HG02973 (cell line): Measurements from ENCODE around the gene ZC3H8.

Source experiments
- ATAC-seq: cut with Tn5 transposase; IDR thresholded peaks from one replicate; pipeline ENCODE4 v1.9.1; 2021; ENCODE audit warnings: moderate library complexity; ENCODE audit not compliant: unreplicated experiment

ZC3H8 gene

GRCh38 chr2:112166806-112167499, 87.9 kb downstream of the ZC3H8 start:
- ATAC-seq: no peak

- no peak for ATAC-seq
Measured at GRCh38 chr2:112165296-112165695, 89.5 kb downstream of the ZC3H8 start.

DNA sequence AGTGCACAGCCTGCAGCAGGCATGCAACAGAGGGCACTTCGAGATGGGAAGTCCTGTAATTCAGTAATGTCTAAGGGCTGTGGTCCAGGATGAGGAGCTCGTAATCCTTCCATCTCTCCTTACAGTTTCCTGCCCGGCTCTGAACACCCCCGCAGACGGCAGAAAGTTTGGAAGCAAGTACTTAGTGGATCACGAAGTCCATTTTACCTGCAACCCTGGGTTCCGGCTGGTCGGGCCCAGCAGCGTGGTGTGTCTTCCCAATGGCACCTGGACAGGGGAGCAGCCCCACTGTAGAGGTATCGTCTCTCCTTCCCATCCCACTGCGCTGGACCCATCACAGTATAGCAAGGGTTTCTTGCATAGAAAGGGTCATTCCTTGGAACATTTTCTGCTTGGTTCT, 90.0 kb downstream of the ZC3H8 start:
- no peak for ATAC-seq

GRCh38 chr2:112163541-112163981, 91.3 kb downstream of the ZC3H8 start:
- no peak for ATAC-seq

DNA sequence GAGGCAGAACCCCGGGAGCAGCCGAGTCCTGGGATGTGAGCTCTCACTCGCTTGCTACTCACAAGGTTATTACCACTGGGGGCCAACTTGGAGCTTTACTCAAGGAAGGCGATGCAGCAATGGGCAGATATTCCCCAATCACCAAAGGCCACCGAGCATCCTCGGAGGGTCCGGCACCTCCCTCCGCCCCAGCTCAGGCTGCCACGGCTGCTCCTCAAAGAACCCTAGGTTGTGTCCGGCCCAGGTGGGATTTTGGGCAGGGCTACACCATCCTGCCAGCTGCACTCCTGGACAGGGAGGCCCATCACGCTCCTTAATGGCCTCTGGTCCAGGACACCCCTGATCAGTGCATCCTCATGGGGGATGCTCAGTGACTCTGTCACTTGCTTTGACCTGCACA, 91.9 kb downstream of the ZC3H8 start:
- no peak for ATAC-seq

- no peak for ATAC-seq
Measured at GRCh38 chr2:112162341-112162740, 92.5 kb downstream of the ZC3H8 start.
